ENCODE results near the gene STK24.

- TF ChIP-seq CTCF (IDR thresholded peaks at IDR 0.05) (no peak), EP300 (IDR thresholded peaks at IDR 0.05) (no peak)
Measured at GRCh38 chr13:98513837-98514236, 63.1 kb downstream of the STK24 start.

Measured in tibial nerve (tissue), 4 donors.